ENCODE results near the gene HTRA3. TPM values are rescaled to one million over a fixed set of nuclear protein-coding genes. Genes with fewer than 3 reads are reported as not detected.

The HTRA3 gene
- total and polyA plus RNA-seq, 2 of the 8 experiments (the other 6 are each of a cell fraction or from before 2014, with no cell fraction given) = 3.2 to 5.8 TPM

DNA sequence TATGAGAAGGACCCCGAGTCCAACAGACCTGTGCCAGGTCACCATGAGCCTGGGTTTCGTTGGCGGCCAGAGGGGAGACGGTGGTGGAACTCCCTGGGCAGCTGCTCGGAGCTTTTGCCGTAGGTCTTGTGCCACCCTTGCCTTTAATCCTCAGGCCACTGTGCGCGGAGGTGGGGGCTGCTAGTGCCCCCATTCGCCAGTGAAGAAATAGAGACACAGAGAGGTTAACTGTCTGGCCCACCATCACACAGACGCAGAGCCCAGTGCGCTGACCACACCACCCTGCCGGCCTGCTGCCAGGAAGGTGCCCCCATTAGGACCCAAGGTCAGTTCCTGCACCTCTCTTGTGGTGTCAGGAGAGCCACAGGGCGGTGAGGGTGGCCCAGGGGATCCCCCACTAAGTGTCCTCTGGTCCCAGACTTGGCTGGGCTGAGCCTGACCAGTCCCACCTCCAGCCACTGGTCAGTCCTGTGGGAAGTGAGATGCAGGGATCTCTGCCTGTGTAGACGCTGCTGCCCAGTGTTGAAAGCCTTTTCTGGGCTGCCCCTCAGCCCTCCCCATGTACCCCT, 28.3 kb upstream of the HTRA3 start:
- Histone ChIP-seq H4K5ac (ENCODE audit: insufficient read length, low read depth, low read length) (no peak overlapping the region), H4K8ac (ENCODE audit: extremely low read depth, insufficient read depth, low read length) (no peak overlapping the region; the same call in 1 of the 2 replicates), H3K36me3 (ENCODE audit: control insufficient read depth in 2 of 4, insufficient read depth in 4 of 4, low read length in 3 of 4) (no peaks in the 10 kb centered on the region; a peak in 1 of 8 replicates), H3K14ac (ENCODE audit: insufficient read length) (no peak overlapping the region), H2AFZ (ENCODE audit: low read length) (no peak overlapping the region), H2BK20ac (ENCODE audit: low read length) (no peak overlapping the region), H2BK15ac (ENCODE audit: low read length) (no peak overlapping the region), H3K9ac (replicated peaks in 1 of 4; ENCODE audit: extremely low read depth in 1 of 4, low read depth in 3 of 4, low read length in 3 of 4) (no peak overlapping the region), H3K27me3 (replicated peaks in 1 of 4; ENCODE audit: control insufficient read depth in 3 of 4, extremely low read depth in 1 of 4, insufficient read depth in 3 of 4, low read length in 3 of 4) (no peaks in the 10 kb centered on the region), H3K4me3 (ENCODE audit: extremely low read depth in 1 of 4, insufficient read depth in 2 of 4, low read depth in 3 of 4, low read length in 4 of 4) (no peak overlapping the region), H2AK5ac (ENCODE audit: low read depth, low read length) (no peak overlapping the region), H3K18ac (ENCODE audit: extremely low read depth, low read length) (no peak overlapping the region), H4K20me1 (replicated peaks in 1 of 2; ENCODE audit: control insufficient read depth in 1 of 2, insufficient read depth in 2 of 2, low read length in 2 of 2) (peaks cover 0 to 5% of the 10 kb centered on the region in 2 experiments), H3K56ac (replicated peaks; ENCODE audit: insufficient read length, low read depth, low read length) (no peak overlapping the region), H4K91ac (replicated peaks; ENCODE audit: insufficient read length, low read length) (peak overlapping the region; percentile 40), H2BK120ac (replicated peaks; ENCODE audit: low read depth, low read length) (no peak overlapping the region), H3K4me1 (replicated peaks in 1 of 4; ENCODE audit: control insufficient read depth in 3 of 4, insufficient read depth in 4 of 4, low read length in 3 of 4) (peaks cover 0 to 8% (median 3%) of the 10 kb centered on the region in 4 experiments; a peak in 6 of 7 replicates), H3K23me2 (ENCODE audit: low read depth, low read length) (no peaks in the 10 kb centered on the region), H3K23ac (ENCODE audit: insufficient read length) (no peak overlapping the region), H2BK12ac (ENCODE audit: low read depth, low read length) (no peak overlapping the region), H2BK5ac (ENCODE audit: low read depth, low read length) (no peak overlapping the region), H3K9me3 (ENCODE audit: insufficient read depth in 2 of 2, low read depth in 1 of 2, low read length in 1 of 2) (no peaks in the 10 kb centered on the region), H3K27ac (ENCODE audit: low read depth, low read length) (no peak overlapping the region), H3K79me1 (ENCODE audit: low read depth, low read length) (peaks cover 3% of the 10 kb centered on the region; the same call in 1 of the 2 replicates), H3K4me2 (ENCODE audit: insufficient read depth in 1 of 2, low read depth in 2 of 2, low read length in 2 of 2) (no peak overlapping the region), H3K79me2 (ENCODE audit: control insufficient read depth in 1 of 2, insufficient read depth in 2 of 2, low read length in 2 of 2) (no peaks in the 10 kb centered on the region), H3K4ac (replicated peaks; ENCODE audit: insufficient read length, low read depth, low read length) (no peak overlapping the region)
- FAIRE-seq (no peak), DNase-seq (ENCODE audit: low read depth in 1 of 2, low spot score in 2 of 2) (no peak)
- ChIA-PET POLR2A (ENCODE audit: partially characterized antibody) (no interaction called here), CTCF (ENCODE audit: partially characterized antibody) (interaction anchor here (0.7 to 4.4 kb wide), 18 partner anchors 9 to 195 kb away, joined by 3 to 33 read pairs (median 4); partner anchors contain the start of gene SH3TC1)
- 86% methylated on average over 14 of the region's 14 CpGs; no CpG with 5 or more reads in 1 of the 2 experiments for WGBS, 2 experiments (ENCODE audit: extremely low coverage in 1 of 2, insufficient coverage in 1 of 2, insufficient read length in 1 of 2, insufficient replicate concordance in 2 of 2, low coverage in 1 of 2, low lambda C conversion rate in 2 of 2, missing lambda C conversion rate in 1 of 2)
- TF ChIP-seq RFX5 (IDR thresholded peaks at IDR 0.05; ENCODE audit: borderline replicate concordance, low read depth, low read length) = no peak
- no peak for TF ChIP-seq CTCF (IDR thresholded peaks at IDR 0.05; ENCODE audit: control extremely low read depth in 1 of 3, insufficient read depth in 1 of 3, low read depth in 1 of 3, low read length in 3 of 3)
- TF ChIP-seq SIRT6 (IDR thresholded peaks at IDR 0.05; ENCODE audit: low read length) = no peak
- no peak for TF ChIP-seq USF2 (IDR thresholded peaks at IDR 0.05; ENCODE audit: low read length)
- TF ChIP-seq ATF2 (IDR thresholded peaks at IDR 0.05; ENCODE audit: low read length) = no peak
- no peak for TF ChIP-seq TBP (IDR thresholded peaks at IDR 0.05; ENCODE audit: low read depth, low read length)
- no peak for TF ChIP-seq GTF2F1 (IDR thresholded peaks at IDR 0.05; ENCODE audit: borderline replicate concordance, low read depth, low read length)
- no peak for TF ChIP-seq MAFK (IDR thresholded peaks at IDR 0.05; ENCODE audit: low read depth, low read length)

Data from H1 (cell line).